ENCODE data around the gene GPC3. TPM values are rescaled to one million over a fixed set of nuclear protein-coding genes. Genes with fewer than 3 reads are reported as not detected.

The GPC3 gene
- total RNA-seq, 6 experiments from 2014 or later: 0.31 to 6.8 (median 1.8) TPM

GRCh38 chrX:133555782-133556458, 429.5 kb downstream of the GPC3 start:
- Histone ChIP-seq H3K4me3 (no peak overlapping the region), H3K27me3 (no peaks in the 10 kb centered on the region), H3K27ac (no peak overlapping the region), H3K36me3 (no peaks in the 10 kb centered on the region), H3K9me3 (no peaks in the 10 kb centered on the region), H3K4me1 (no peaks in the 10 kb centered on the region)
- intact Hi-C loops (cut with DNase I): no loop called here
- DNase-seq (no peak), ATAC-seq (no peak)
- TF ChIP-seq, protein P1, sequence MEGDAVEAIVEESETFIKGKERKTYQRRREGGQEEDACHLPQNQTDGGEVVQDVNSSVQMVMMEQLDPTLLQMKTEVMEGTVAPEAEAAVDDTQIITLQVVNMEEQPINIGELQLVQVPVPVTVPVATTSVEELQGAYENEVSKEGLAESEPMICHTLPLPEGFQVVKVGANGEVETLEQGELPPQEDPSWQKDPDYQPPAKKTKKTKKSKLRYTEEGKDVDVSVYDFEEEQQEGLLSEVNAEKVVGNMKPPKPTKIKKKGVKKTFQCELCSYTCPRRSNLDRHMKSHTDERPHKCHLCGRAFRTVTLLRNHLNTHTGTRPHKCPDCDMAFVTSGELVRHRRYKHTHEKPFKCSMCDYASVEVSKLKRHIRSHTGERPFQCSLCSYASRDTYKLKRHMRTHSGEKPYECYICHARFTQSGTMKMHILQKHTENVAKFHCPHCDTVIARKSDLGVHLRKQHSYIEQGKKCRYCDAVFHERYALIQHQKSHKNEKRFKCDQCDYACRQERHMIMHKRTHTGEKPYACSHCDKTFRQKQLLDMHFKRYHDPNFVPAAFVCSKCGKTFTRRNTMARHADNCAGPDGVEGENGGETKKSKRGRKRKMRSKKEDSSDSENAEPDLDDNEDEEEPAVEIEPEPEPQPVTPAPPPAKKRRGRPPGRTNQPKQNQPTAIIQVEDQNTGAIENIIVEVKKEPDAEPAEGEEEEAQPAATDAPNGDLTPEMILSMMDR (IDR thresholded peaks at IDR 0.05): no peak
- TF ChIP-seq POLR2A (IDR thresholded peaks at IDR 0.05): no peak
- 56% methylated on average over 2 of the region's 2 CpGs for whole genome bisulfite sequencing (ENCODE audit: insufficient coverage, low coverage, low lambda C conversion rate, missing lambda C conversion rate)

GRCh38 chrX:133550665-133551485, 434.5 kb downstream of the GPC3 start:
- Histone ChIP-seq H3K27ac (no peak overlapping the region), H3K4me1 (no peaks in the 10 kb centered on the region), H3K4me3 (no peak overlapping the region), H3K9me3 (no peaks in the 10 kb centered on the region), H3K27me3 (no peaks in the 10 kb centered on the region), H3K36me3 (no peaks in the 10 kb centered on the region)
- TF ChIP-seq, protein P1 (IDR thresholded peaks at IDR 0.05): no peak
- TF ChIP-seq POLR2A (IDR thresholded peaks at IDR 0.05): no peak
- DNase-seq: no peak
- intact Hi-C loops (cut with DNase I): no loop called here
- no peak for ATAC-seq
- 69% methylated on average over 3 of the region's 4 CpGs for WGBS (ENCODE audit: insufficient coverage, low coverage, low lambda C conversion rate, missing lambda C conversion rate)

DNA sequence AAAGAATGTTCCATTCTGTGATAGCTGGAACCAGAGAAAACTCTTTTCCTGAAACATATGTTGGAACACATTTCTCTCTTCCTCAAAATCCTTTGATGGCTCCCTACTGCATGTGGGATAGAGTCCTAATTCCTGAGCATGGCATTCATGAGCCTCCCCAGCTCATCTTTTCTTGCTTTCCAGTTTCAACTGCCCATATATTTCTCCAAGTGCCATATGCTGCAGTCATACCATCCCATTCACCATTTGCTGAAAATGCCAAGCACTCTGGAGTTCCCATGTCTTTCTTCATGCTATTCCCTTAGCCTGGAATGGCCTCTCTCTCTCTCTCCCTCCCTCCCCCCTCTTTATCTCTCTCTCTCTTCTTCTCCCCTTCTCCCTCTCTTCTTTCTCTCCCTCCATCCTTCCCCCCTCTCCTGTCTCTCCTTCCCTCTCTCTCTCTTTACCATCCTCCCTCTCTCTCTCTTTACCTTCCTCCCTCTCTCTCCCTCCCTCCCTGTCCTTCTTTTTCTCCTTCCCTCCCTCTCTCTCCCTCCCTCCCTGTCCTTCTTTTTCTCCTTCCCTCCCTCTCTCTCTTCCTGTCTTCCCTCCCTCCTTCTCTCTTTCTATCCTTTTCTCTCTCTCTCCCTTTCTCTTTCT, 436.0 kb downstream of the GPC3 start:
- H3K36me3 ChIP-seq: no peaks in the 10 kb centered on the region
- H3K27ac ChIP-seq: no peak overlapping the region
- intact Hi-C loops (cut with DNase I): no loop called here
- no peak for DNase-seq
- no peaks in the 10 kb centered on the region for H3K27me3 ChIP-seq
- TF ChIP-seq, protein P1 (IDR thresholded peaks at IDR 0.05): no peak
- TF ChIP-seq POLR2A (IDR thresholded peaks at IDR 0.05): no peak
- H3K9me3 ChIP-seq: no peaks in the 10 kb centered on the region
- no peak for ATAC-seq
- no peaks in the 10 kb centered on the region for H3K4me1 ChIP-seq
- no peak overlapping the region for H3K4me3 ChIP-seq

DNA sequence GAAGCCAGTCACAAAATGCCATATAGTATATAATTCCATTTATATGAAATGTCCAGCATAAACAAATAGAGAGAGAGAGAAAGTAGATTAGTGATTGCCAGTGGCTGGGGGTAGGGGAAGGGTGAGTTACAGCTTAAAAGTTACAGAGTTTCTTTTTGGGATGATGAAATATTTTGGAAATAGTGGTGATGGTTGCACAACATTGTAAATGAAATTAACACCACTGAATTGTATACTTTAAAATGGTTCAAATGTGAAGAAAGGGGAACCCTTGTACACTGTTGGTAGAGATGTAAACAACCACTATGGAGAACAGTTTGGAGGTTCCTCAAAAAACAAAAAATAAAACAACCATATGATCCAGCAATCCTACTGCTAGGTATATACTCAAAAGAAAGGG, 439.0 kb downstream of the GPC3 start:
- DNase-seq (no peak), ATAC-seq (no peak)
- no peaks in the 10 kb centered on the region for H3K9me3 ChIP-seq
- TF ChIP-seq, protein P1 (IDR thresholded peaks at IDR 0.05): no peak
- TF ChIP-seq POLR2A (IDR thresholded peaks at IDR 0.05): no peak
- no peak overlapping the region for H3K27ac ChIP-seq
- no peaks in the 10 kb centered on the region for H3K4me1 ChIP-seq
- intact Hi-C loops (cut with DNase I): no loop called here
- no peak overlapping the region for H3K4me3 ChIP-seq
- no peaks in the 10 kb centered on the region for H3K27me3 ChIP-seq
- H3K36me3 ChIP-seq: no peaks in the 10 kb centered on the region

All from right lobe of liver (tissue), 6 donors.